ENCODE measurements around the gene PCNX1.

DNA sequence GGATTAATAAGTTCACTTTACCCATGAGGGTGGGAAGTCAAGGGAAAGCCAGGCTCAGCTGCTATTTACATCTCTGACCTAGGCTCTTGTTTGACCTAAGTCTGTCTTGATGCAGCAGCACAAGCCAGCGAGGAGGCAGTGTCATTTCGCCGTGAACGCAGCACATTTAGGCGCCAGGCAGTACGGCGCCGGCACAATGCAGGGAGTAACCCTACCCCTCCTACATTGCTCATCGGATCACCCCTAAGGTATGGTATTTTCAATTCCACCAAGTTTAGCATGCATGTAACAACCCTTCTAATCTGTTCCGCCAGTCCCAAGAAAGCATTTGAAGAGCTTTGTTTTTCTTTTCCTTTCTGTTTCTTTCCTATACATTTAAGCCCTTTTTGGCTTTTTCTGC is 81.2 kb downstream of the PCNX1 start:
- no peak for TF ChIP-seq ZNF660 (tag by site-specific recombination; IDR thresholded peaks at IDR 0.05)
- TF ChIP-seq ZBTB48 (tag by site-specific recombination; IDR thresholded peaks at IDR 0.05): no peak
- TF ChIP-seq, protein P1, sequence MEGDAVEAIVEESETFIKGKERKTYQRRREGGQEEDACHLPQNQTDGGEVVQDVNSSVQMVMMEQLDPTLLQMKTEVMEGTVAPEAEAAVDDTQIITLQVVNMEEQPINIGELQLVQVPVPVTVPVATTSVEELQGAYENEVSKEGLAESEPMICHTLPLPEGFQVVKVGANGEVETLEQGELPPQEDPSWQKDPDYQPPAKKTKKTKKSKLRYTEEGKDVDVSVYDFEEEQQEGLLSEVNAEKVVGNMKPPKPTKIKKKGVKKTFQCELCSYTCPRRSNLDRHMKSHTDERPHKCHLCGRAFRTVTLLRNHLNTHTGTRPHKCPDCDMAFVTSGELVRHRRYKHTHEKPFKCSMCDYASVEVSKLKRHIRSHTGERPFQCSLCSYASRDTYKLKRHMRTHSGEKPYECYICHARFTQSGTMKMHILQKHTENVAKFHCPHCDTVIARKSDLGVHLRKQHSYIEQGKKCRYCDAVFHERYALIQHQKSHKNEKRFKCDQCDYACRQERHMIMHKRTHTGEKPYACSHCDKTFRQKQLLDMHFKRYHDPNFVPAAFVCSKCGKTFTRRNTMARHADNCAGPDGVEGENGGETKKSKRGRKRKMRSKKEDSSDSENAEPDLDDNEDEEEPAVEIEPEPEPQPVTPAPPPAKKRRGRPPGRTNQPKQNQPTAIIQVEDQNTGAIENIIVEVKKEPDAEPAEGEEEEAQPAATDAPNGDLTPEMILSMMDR (tag by site-specific recombination; IDR thresholded peaks at IDR 0.05): no peak
- TF ChIP-seq BCL11A (tag by site-specific recombination; IDR thresholded peaks at IDR 0.05; ENCODE audit: low read depth): no peak
- no peak for TF ChIP-seq ZNF174 (tag by site-specific recombination; IDR thresholded peaks at IDR 0.05)
- no peak for TF ChIP-seq ZNF433 (tag by site-specific recombination; IDR thresholded peaks at IDR 0.05; ENCODE audit: low read depth)
- TF ChIP-seq, protein P2, sequence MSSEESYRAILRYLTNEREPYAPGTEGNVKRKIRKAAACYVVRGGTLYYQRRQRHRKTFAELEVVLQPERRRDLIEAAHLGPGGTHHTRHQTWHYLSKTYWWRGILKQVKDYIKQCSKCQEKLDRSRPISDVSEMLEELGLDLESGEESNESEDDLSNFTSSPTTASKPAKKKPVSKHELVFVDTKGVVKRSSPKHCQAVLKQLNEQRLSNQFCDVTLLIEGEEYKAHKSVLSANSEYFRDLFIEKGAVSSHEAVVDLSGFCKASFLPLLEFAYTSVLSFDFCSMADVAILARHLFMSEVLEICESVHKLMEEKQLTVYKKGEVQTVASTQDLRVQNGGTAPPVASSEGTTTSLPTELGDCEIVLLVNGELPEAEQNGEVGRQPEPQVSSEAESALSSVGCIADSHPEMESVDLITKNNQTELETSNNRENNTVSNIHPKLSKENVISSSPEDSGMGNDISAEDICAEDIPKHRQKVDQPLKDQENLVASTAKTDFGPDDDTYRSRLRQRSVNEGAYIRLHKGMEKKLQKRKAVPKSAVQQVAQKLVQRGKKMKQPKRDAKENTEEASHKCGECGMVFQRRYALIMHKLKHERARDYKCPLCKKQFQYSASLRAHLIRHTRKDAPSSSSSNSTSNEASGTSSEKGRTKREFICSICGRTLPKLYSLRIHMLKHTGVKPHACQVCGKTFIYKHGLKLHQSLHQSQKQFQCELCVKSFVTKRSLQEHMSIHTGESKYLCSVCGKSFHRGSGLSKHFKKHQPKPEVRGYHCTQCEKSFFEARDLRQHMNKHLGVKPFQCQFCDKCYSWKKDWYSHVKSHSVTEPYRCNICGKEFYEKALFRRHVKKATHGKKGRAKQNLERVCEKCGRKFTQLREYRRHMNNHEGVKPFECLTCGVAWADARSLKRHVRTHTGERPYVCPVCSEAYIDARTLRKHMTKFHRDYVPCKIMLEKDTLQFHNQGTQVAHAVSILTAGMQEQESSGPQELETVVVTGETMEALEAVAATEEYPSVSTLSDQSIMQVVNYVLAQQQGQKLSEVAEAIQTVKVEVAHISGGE (tag by site-specific recombination; conservative IDR thresholded peaks at IDR 0.05; ENCODE audit: low read depth): no peak
- TF ChIP-seq, protein P3, sequence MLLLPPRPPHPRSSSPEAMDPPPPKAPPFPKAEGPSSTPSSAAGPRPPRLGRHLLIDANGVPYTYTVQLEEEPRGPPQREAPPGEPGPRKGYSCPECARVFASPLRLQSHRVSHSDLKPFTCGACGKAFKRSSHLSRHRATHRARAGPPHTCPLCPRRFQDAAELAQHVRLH (tag by site-specific recombination; IDR thresholded peaks at IDR 0.05): no peak
- TF ChIP-seq ZNF121 (tag by site-specific recombination; IDR thresholded peaks at IDR 0.05): no peak

Data from HEK293 (cell line).